ENCODE measurements around the gene FAM185A.

DNA sequence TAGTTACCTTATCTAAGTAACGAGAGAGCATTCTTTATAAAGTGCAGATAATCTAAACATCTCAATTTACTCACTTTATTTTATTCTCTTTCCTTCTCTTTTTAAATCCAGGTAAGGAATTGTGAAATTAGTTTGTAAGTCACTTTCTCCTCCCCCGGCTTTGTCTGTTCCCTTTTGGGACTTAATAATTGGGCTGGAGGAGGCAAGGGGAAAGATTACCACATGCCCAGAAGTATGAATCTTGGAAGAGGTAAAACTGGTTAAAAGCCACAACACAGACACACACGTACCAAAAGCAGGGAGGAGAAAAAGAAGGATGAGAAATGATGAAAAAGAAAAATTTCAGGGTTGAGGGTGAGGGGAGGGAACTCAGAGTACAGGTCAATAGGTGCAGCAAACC is 100.7 kb downstream of the FAM185A start:
- TF ChIP-seq POLR2A (IDR thresholded peaks at IDR 0.05) = no peak
- TF ChIP-seq CTCF (IDR thresholded peaks at IDR 0.05) = no peak
- no peak for TF ChIP-seq POLR2AphosphoS5 (IDR thresholded peaks at IDR 0.05)
